HAP-1 (cell line): ENCODE results near the gene IMPDH2.

Experiments
- DNase-seq, 2 experiments: peaks; one replicate each; pipeline ENCODE4 v3.0.0-alpha.2; 2016 to 2020; ENCODE audit warnings: low spot score in 2 of 2
- H3K27me3 ChIP-seq: fragments of 250-450 bp; sonication (Bioruptor Pico); 2 replicates; pipeline ENCODE4 v1.5.1; 2020; ENCODE audit warnings: low read depth, mild to moderate bottlenecking, moderate library complexity
- H3K36me3 ChIP-seq: fragments of 250-450 bp; sonication (Bioruptor Pico); replicated peaks from 2 replicates; pipeline ENCODE4 v1.5.1; 2020; ENCODE audit warnings: mild to moderate bottlenecking
- H3K4me1 ChIP-seq: fragments of 250-450 bp; sonication (Bioruptor Pico); 2 replicates; pipeline ENCODE4 v1.5.1; 2020; ENCODE audit warnings: mild to moderate bottlenecking
- H3K4me3 ChIP-seq: fragments of 250-450 bp; sonication (Bioruptor Pico); 2 replicates; pipeline ENCODE4 v1.5.1; 2020; ENCODE audit warnings: mild to moderate bottlenecking, moderate library complexity
- H3K9me3 ChIP-seq: fragments of 250-450 bp; sonication (Bioruptor Pico); 2 replicates; pipeline ENCODE4 v1.5.1; 2020; ENCODE audit warnings: mild to moderate bottlenecking, moderate library complexity
- in situ Hi-C: fragments of 300-500 bp; cut with MboI; formaldehyde crosslinking; loops from 3 replicates; pipeline ENCODE4 v1.14.3; 2020; ENCODE audit warnings: low sequenced_read_pairs, inconsistent platforms, mixed read lengths

The IMPDH2 gene

GRCh38 chr3:49028673-49029562 lies at the start of gene IMPDH2:
IMPDH2 (minus strand) TSS chr3:49029398; CDS start chr3:49029350, 48 bp downstream.
- in situ Hi-C loops: no loop called here
- Histone ChIP-seq H3K9me3 (no peaks in the 10 kb centered on the region), H3K4me3 (peak within 1 kb of the TSS; percentile 70), H3K27me3 (no peaks in the 10 kb centered on the region), H3K36me3 (peaks cover 73% of the 10 kb centered on the region), H3K4me1 (peaks cover 8% of the 10 kb centered on the region)
- peak; percentile 87 to 94 for DNase-seq

GRCh38 chr3:49076646-49077045 lies 47.4 kb upstream of the IMPDH2 start:
- no peak for DNase-seq
- H3K9me3 ChIP-seq: no peaks in the 10 kb centered on the region
- in situ Hi-C loops: no loop called here
- no peak overlapping the region for H3K4me3 ChIP-seq
- no peaks in the 10 kb centered on the region for H3K27me3 ChIP-seq
- peaks cover 6% of the 10 kb centered on the region; the same call in 1 of the 2 replicates for H3K4me1 ChIP-seq
- H3K36me3 ChIP-seq: peaks cover 59% of the 10 kb centered on the region

- Histone ChIP-seq H3K27me3 (no peaks in the 10 kb centered on the region), H3K4me3 (no peak overlapping the region), H3K36me3 (peaks cover 64% of the 10 kb centered on the region), H3K4me1 (peaks cover 6% of the 10 kb centered on the region; the same call in 1 of the 2 replicates), H3K9me3 (no peaks in the 10 kb centered on the region)
- no peak for DNase-seq
- in situ Hi-C loops: no loop called here
These were observed 46.9 kb upstream of the IMPDH2 start for GRCh38 chr3:49076116-49076515.

GRCh38 chr3:49058011-49058410 lies 28.8 kb upstream of the IMPDH2 start:
- no peaks in the 10 kb centered on the region for H3K27me3 ChIP-seq
- H3K36me3 ChIP-seq: peaks cover 67% of the 10 kb centered on the region
- no peaks in the 10 kb centered on the region for H3K4me1 ChIP-seq
- H3K9me3 ChIP-seq: no peaks in the 10 kb centered on the region
- H3K4me3 ChIP-seq: no peak overlapping the region
- in situ Hi-C loops: no loop called here
- no peak for DNase-seq

GRCh38 chr3:49057268-49057667 lies 28.1 kb upstream of the IMPDH2 start:
- peaks cover 70% of the 10 kb centered on the region for H3K36me3 ChIP-seq
- no peaks in the 10 kb centered on the region for H3K9me3 ChIP-seq
- in situ Hi-C loops: no loop called here
- DNase-seq: no peak
- no peaks in the 10 kb centered on the region for H3K27me3 ChIP-seq
- no peak overlapping the region for H3K4me3 ChIP-seq
- H3K4me1 ChIP-seq: no peaks in the 10 kb centered on the region

GRCh38 chr3:49054344-49054862 lies 25.2 kb upstream of the IMPDH2 start:
- in situ Hi-C loops: no loop called here
- Histone ChIP-seq H3K4me1 (no peaks in the 10 kb centered on the region), H3K4me3 (no peak overlapping the region), H3K9me3 (no peaks in the 10 kb centered on the region), H3K27me3 (no peaks in the 10 kb centered on the region), H3K36me3 (peaks cover 70% of the 10 kb centered on the region)
- no peak for DNase-seq

- in situ Hi-C loops: no loop called here
- Histone ChIP-seq H3K36me3 (peaks cover 70% of the 10 kb centered on the region), H3K27me3 (no peaks in the 10 kb centered on the region), H3K4me3 (no peak overlapping the region), H3K4me1 (no peaks in the 10 kb centered on the region), H3K9me3 (no peaks in the 10 kb centered on the region)
- no peak for DNase-seq
These were observed 24.3 kb upstream of the IMPDH2 start for GRCh38 chr3:49053543-49053942.

GRCh38 chr3:49035281-49035680 lies 6.1 kb upstream of the IMPDH2 start:
- peaks cover 60% of the 10 kb centered on the region for H3K36me3 ChIP-seq
- H3K4me1 ChIP-seq: no peaks in the 10 kb centered on the region
- in situ Hi-C loops: no loop called here
- no peak for DNase-seq
- H3K4me3 ChIP-seq: no peak overlapping the region
- H3K27me3 ChIP-seq: no peaks in the 10 kb centered on the region
- no peaks in the 10 kb centered on the region for H3K9me3 ChIP-seq

GRCh38 chr3:49034650-49035049 lies 5.5 kb upstream of the IMPDH2 start:
- no peak for DNase-seq
- H3K36me3 ChIP-seq: peaks cover 60% of the 10 kb centered on the region
- H3K9me3 ChIP-seq: no peaks in the 10 kb centered on the region
- no peak overlapping the region for H3K4me3 ChIP-seq
- in situ Hi-C loops: no loop called here
- H3K27me3 ChIP-seq: no peaks in the 10 kb centered on the region
- no peaks in the 10 kb centered on the region for H3K4me1 ChIP-seq

GRCh38 chr3:49032646-49033304 lies 3.6 kb upstream of the IMPDH2 start:
- in situ Hi-C loops: no loop called here
- H3K9me3 ChIP-seq: no peaks in the 10 kb centered on the region
- H3K4me1 ChIP-seq: peaks cover 8% of the 10 kb centered on the region
- peaks cover 56% of the 10 kb centered on the region for H3K36me3 ChIP-seq
- DNase-seq: no peak
- no peak overlapping the region for H3K4me3 ChIP-seq
- H3K27me3 ChIP-seq: no peaks in the 10 kb centered on the region

- peaks cover 8% of the 10 kb centered on the region for H3K4me1 ChIP-seq
- peaks cover 69% of the 10 kb centered on the region for H3K36me3 ChIP-seq
- no peaks in the 10 kb centered on the region for H3K9me3 ChIP-seq
- H3K27me3 ChIP-seq: no peaks in the 10 kb centered on the region
- in situ Hi-C loops: no loop called here
- DNase-seq: no peak
- H3K4me3 ChIP-seq: no peak overlapping the region
These were observed 1.1 kb upstream of the IMPDH2 start for GRCh38 chr3:49030321-49030720.

GRCh38 chr3:49029563-49029884 lies 326 bp upstream of the IMPDH2 start:
- H3K36me3 ChIP-seq: peaks cover 69% of the 10 kb centered on the region
- no peak for DNase-seq
- no peaks in the 10 kb centered on the region for H3K27me3 ChIP-seq
- in situ Hi-C loops: no loop called here
- H3K4me3 ChIP-seq: peak overlapping the region; percentile 70
- peaks cover 8% of the 10 kb centered on the region for H3K4me1 ChIP-seq
- no peaks in the 10 kb centered on the region for H3K9me3 ChIP-seq

GRCh38 chr3:49028298-49028672 lies 913 bp downstream of the IMPDH2 start:
- Histone ChIP-seq H3K9me3 (no peaks in the 10 kb centered on the region), H3K36me3 (peaks cover 75% of the 10 kb centered on the region), H3K4me1 (peaks cover 8% of the 10 kb centered on the region), H3K4me3 (peak overlapping the region; percentile 70), H3K27me3 (no peaks in the 10 kb centered on the region)
- in situ Hi-C loops: no loop called here
- no peak for DNase-seq

- H3K27me3 ChIP-seq: no peaks in the 10 kb centered on the region
- DNase-seq: no peak
- H3K4me1 ChIP-seq: peaks cover 13% of the 10 kb centered on the region
- peak overlapping the region; percentile 70; the same call in 1 of the 2 replicates for H3K4me3 ChIP-seq
- H3K9me3 ChIP-seq: no peaks in the 10 kb centered on the region
- in situ Hi-C loops: no loop called here
- H3K36me3 ChIP-seq: peaks cover 75% of the 10 kb centered on the region
These were observed 1.6 kb downstream of the IMPDH2 start for GRCh38 chr3:49027634-49028033.
